Activated naive CD4-positive, alpha-beta T cell treated with anti-CD3 and anti-CD28 coated beads, Interleukin-2, amount 10 ng/mL, durations not matched to agents 7 days and 5 days (primary cell): ENCODE results near the gene ALOX5AP.

ENCODE experiments used
- CTCF ChIA-PET: fragments of 350-600 bp; sonication (Branson Sonifier 250); formaldehyde crosslinking; loops from one replicate; lab custom pipeline; 2021; ENCODE audit warnings: antibody characterized with exemption; lab: Charles Lee
- DNase-seq: peaks from one replicate; pipeline ENCODE4 v3.0.0-alpha.2; 2020
- H3K27ac Mint-ChIP-seq: one replicate; pipeline ENCODE4 v1.8.0; 2021; ENCODE audit warnings: mild to moderate bottlenecking, moderate library complexity, mixed read lengths
- H3K27me3 Mint-ChIP-seq: one replicate; pipeline ENCODE4 v1.8.0; 2021; ENCODE audit warnings: mild to moderate bottlenecking, mixed read lengths
- H3K36me3 Mint-ChIP-seq: one replicate; pipeline ENCODE4 v1.8.0; 2021; ENCODE audit warnings: mixed read lengths
- H3K4me1 Mint-ChIP-seq: one replicate; pipeline ENCODE4 v1.8.0; 2021; ENCODE audit warnings: mixed read lengths
- H3K4me3 Mint-ChIP-seq: one replicate; pipeline ENCODE4 v1.8.0; 2021; ENCODE audit warnings: mild to moderate bottlenecking, moderate library complexity, mixed read lengths
- H3K9me3 Mint-ChIP-seq: one replicate; pipeline ENCODE4 v1.8.0; 2021; ENCODE audit warnings: mixed read lengths

The ALOX5AP gene

DNA sequence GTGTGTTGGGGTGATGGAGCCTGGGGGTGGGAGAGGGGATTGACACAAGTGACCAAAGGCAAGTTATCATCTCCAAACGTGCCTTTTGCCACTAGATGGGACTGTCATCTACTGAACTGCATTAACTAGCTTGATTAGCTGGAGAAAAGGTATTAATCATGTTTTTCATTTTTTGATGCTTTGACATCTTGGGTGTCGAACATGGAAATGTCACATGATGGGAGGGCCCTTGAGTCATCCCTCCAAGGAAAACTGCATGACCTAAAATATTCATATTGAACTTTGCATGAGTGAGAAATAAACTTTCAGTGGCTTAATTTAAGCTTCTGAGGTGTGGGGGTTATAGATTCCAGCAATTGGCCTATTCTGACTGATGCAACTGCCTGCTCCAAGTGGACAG, 73.3 kb downstream of the ALOX5AP start:
- CTCF ChIA-PET, result interaction anchor here (0.7 to 1.4 kb wide), 5 partner anchors 18 to 236 kb away, joined by 3 to 5 read pairs (median 3); no protein-coding TSS in a partner anchor
- Mint-ChIP-seq H3K27ac (no peak overlapping the region), H3K4me1 (peaks cover 5% of the 10 kb centered on the region), H3K36me3 (no peaks in the 10 kb centered on the region), H3K27me3 (peaks cover 28% of the 10 kb centered on the region), H3K9me3 (no peaks in the 10 kb centered on the region), H3K4me3 (no peak overlapping the region)
- DNase-seq, result no peak

DNA sequence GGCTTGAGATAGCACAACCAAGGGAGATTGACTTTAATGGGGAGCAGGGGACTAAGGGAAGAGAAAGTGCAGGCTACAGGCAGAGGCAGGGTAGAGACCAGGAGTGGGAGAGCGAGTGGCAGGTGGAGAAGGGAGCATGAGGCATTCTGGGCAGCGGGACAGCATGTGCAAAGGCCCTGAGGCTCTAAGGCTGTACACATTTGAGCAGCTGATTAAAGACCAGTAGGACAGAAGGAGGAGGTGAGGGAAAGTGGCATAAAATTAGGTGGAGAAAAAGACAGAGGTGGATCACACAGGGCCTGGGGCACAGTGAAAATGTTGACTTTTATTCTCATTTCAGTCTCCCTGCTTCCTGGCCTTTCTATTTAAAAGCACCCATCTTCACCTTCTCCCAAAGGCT, 74.4 kb downstream of the ALOX5AP start:
- Mint-ChIP-seq H3K4me3 (no peak overlapping the region), H3K9me3 (no peaks in the 10 kb centered on the region), H3K36me3 (no peaks in the 10 kb centered on the region), H3K4me1 (peaks cover 4% of the 10 kb centered on the region), H3K27ac (no peak overlapping the region), H3K27me3 (peaks cover 22% of the 10 kb centered on the region)
- DNase-seq, result no peak
- CTCF ChIA-PET, result no interaction called here

DNA sequence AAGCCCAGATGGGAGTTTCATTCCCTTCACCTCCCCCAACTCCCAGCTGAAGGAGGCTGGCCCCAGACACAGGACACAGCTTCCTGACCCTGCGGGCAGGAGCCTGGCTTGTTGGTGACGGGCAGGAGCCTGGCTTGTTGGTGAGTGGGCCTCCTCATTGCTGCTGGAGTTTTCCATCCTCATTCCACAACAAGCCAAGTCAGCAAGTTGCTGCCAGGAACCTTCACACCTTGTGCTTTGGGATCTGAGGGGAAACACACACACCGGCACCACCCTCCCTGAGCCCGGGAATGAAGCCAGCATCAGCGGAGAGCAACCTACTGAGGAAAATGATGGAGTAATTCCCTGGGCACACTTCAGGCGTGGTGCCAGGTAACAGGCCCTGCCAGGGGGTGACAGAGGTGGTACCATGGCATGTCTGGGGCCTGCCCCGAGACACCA, 74.9 kb downstream of the ALOX5AP start:
- Mint-ChIP-seq H3K36me3 (no peaks in the 10 kb centered on the region), H3K4me3 (no peak overlapping the region), H3K27ac (no peak overlapping the region), H3K27me3 (peaks cover 19% of the 10 kb centered on the region), H3K9me3 (no peaks in the 10 kb centered on the region), H3K4me1 (peaks cover 4% of the 10 kb centered on the region)
- no peak for DNase-seq
- CTCF ChIA-PET, result no interaction called here

DNA sequence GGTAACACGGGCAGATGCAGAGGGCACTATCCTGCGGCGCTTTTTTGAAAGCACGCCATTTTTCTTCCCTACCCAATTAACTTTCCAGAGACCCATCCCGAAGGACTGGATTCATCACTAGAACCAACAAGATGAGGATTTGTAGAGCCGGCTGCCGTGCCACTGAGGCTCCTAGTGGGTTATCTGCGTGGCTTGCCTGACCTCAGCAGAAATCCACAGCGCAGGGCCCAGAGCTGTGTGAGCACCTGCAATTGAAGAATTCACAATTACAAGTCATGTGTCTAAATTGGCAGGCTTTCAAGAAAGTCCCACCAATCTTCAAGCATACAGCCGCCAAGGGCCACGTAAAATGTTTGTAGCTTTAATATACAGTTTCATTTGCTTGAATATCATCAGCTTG, 75.5 kb downstream of the ALOX5AP start:
- no peak overlapping the region for H3K27ac Mint-ChIP-seq
- no peaks in the 10 kb centered on the region for H3K9me3 Mint-ChIP-seq
- no peaks in the 10 kb centered on the region for H3K36me3 Mint-ChIP-seq
- no peak overlapping the region for H3K4me3 Mint-ChIP-seq
- H3K4me1 Mint-ChIP-seq, result peaks cover 4% of the 10 kb centered on the region
- no peak for DNase-seq
- CTCF ChIA-PET, result no interaction called here
- H3K27me3 Mint-ChIP-seq, result peaks cover 14% of the 10 kb centered on the region
